Measurements from ENCODE around the gene TFCP2L1.

Gene TFCP2L1

GRCh38 chr2:121167411-121167810 is 117.6 kb downstream of the TFCP2L1 start:
- peaks cover 4% of the 10 kb centered on the region; the same call in 1 of the 2 replicates for H3K9me3 ChIP-seq (ENCODE audit: insufficient read depth, low read length)
- no peak overlapping the region for H3K4me3 ChIP-seq (ENCODE audit: insufficient read depth, low read length, poor library complexity, severe bottlenecking)
- no peaks in the 10 kb centered on the region for H3K36me3 ChIP-seq (ENCODE audit: low read length)
- no peak overlapping the region for H3K4me2 ChIP-seq (ENCODE audit: low read depth, low read length, poor library complexity, severe bottlenecking)
- no peaks in the 10 kb centered on the region for H3K79me2 ChIP-seq (ENCODE audit: insufficient read depth, low read length)
- no peak overlapping the region for H3K27ac ChIP-seq (ENCODE audit: low read depth, low read length)
- H3K9ac ChIP-seq (ENCODE audit: low read length): no peak overlapping the region
- no peaks in the 10 kb centered on the region for H4K20me1 ChIP-seq (ENCODE audit: low read depth, low read length)
- no peak overlapping the region for H2AFZ ChIP-seq (ENCODE audit: low read depth, low read length, severe bottlenecking)
- TF ChIP-seq CTCF (IDR thresholded peaks at IDR 0.05; ENCODE audit: insufficient read depth, low read length, poor library complexity, severe bottlenecking) (no peak), EZH2phosphoT487 (conservative IDR thresholded peaks at IDR 0.05; ENCODE audit: low read length) (no peak)
- H3K27me3 ChIP-seq (ENCODE audit: low read length): no peaks in the 10 kb centered on the region
- no peaks in the 10 kb centered on the region for H3F3A ChIP-seq (ENCODE audit: insufficient read depth)
- no peaks in the 10 kb centered on the region for H3K9me2 ChIP-seq (replicated peaks; ENCODE audit: insufficient read depth, low read length)
